Coronary artery (tissue), 2 donors: ENCODE results near the gene ARCN1.
A peak's percentile ranks its signal among the peaks of the same experiment; 100 is the strongest.

Experiments
- DNase-seq: peaks from one replicate; pipeline ENCODE4 v3.0.0-alpha.2; 2017; ENCODE audit warnings: low spot score
- H3K27ac ChIP-seq, 2 donors: fragments of 200-600 bp; sonication (generic); one replicate each; pipeline ENCODE4 v1.5.1; 2016 to 2019
- H3K4me3 ChIP-seq: fragments of 200-600 bp; sonication (generic); 2 replicates; pipeline ENCODE4 v1.5.1; 2016; ENCODE audit warnings: mild to moderate bottlenecking, moderate library complexity
- TF ChIP-seq, protein P1 (sequence below): fragments of 200-600 bp; sonication (generic); IDR thresholded peaks from one replicate; pipeline ENCODE4 v1.5.1; 2019; ENCODE audit warnings: antibody characterized with exemption

Gene ARCN1

GRCh38 chr11:118544647-118545010 is 27.6 kb upstream of the ARCN1 start:
- TF ChIP-seq, protein P1, sequence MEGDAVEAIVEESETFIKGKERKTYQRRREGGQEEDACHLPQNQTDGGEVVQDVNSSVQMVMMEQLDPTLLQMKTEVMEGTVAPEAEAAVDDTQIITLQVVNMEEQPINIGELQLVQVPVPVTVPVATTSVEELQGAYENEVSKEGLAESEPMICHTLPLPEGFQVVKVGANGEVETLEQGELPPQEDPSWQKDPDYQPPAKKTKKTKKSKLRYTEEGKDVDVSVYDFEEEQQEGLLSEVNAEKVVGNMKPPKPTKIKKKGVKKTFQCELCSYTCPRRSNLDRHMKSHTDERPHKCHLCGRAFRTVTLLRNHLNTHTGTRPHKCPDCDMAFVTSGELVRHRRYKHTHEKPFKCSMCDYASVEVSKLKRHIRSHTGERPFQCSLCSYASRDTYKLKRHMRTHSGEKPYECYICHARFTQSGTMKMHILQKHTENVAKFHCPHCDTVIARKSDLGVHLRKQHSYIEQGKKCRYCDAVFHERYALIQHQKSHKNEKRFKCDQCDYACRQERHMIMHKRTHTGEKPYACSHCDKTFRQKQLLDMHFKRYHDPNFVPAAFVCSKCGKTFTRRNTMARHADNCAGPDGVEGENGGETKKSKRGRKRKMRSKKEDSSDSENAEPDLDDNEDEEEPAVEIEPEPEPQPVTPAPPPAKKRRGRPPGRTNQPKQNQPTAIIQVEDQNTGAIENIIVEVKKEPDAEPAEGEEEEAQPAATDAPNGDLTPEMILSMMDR: no peak
- Histone ChIP-seq H3K27ac (no peak overlapping the region), H3K4me3 (no peak overlapping the region)
- DNase-seq: no peak

DNA sequence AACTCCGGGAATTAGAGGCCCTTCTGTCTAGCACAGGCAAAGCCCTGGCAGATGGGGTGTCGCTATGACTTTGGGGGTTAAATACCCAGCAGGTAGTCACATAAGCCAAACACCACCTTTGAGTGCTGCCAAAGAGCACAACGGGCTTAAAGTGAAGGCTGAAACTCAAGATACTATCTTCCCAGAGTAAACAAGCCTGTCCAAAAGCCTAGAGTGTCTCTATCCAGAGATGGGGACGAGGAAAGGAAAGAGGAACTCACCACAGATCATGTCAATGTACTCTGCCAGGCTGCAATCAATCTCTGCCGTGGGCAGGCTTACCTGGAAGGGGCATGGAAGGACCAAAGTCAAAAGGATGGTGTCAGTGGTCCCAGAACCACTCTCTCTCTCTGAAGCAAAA is 26.7 kb upstream of the ARCN1 start:
- H3K27ac ChIP-seq: no peak overlapping the region
- no peak overlapping the region for H3K4me3 ChIP-seq
- TF ChIP-seq, protein P1: no peak
- DNase-seq: peak; percentile 11

GRCh38 chr11:118547132-118547531 is 25.1 kb upstream of the ARCN1 start:
- no peak overlapping the region for H3K27ac ChIP-seq
- H3K4me3 ChIP-seq: no peak overlapping the region
- TF ChIP-seq, protein P1: no peak
- peak; percentile 9 for DNase-seq

GRCh38 chr11:118552341-118552740 is 19.9 kb upstream of the ARCN1 start:
- no peak overlapping the region for H3K4me3 ChIP-seq
- DNase-seq: peak; percentile 3
- no peak overlapping the region for H3K27ac ChIP-seq
- TF ChIP-seq, protein P1: no peak

DNA sequence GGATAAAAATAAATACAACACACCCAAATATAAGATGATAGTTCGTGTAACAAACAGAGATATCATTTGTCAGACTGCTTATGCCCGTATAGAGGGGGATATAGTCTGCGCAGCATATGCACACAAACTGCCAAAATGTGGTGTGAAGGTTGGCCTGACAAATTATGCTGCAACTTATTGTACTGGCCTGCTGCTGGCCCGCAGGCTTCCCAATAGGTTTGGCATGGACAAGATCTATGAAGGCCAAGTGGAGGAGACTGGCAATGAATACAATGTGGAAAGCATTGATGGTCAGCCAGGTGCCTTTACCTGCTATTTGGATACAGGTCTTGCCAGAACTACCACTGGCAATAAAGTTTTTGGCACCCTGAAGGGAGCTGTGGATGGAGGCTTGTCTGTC is 11.4 kb upstream of the ARCN1 start:
- no peak overlapping the region for H3K4me3 ChIP-seq
- TF ChIP-seq, protein P1: no peak
- peak; percentile 50 for DNase-seq
- no peak overlapping the region for H3K27ac ChIP-seq

DNA sequence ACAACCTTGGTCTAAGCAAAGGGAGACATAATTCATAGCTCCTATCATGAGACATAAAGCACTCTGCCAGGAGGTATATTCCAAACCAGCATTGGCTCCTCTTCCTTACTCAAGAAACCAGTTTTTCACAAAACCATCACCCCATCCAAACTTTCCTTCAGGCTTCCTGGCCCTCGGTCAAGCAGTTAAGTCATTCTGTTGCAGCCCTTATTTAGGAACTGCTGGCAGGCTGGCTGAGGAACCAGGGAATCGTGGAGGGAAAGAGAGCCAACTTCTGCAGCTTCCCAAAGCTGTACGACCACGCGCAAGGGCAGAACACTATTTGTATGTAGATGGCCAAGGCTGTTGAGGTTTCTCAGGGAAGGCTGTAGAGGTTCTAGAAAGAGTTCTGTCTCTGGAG is 7.2 kb upstream of the ARCN1 start:
- TF ChIP-seq, protein P1: no peak
- peak; percentile 75 for DNase-seq
- H3K4me3 ChIP-seq: peak overlapping the region; percentile 69
- H3K27ac ChIP-seq: peak overlapping the region; percentile 82 to 84

GRCh38 chr11:118569670-118570069 is 2.5 kb upstream of the ARCN1 start:
- Histone ChIP-seq H3K27ac (no peak overlapping the region), H3K4me3 (no peak overlapping the region)
- TF ChIP-seq, protein P1: no peak
- no peak for DNase-seq
